Fibroblast of lung (primary cell): ENCODE results near the gene CSTF2T. TPM values are rescaled to one million over a fixed set of nuclear protein-coding genes. Genes with fewer than 3 reads are reported as not detected.
A peak's percentile ranks its signal among the peaks of the same experiment; 100 is the strongest.

Experiments
- DNase-seq, 2 donors: peaks; one replicate each; pipeline versions ENCODE4 v3.0.0 to v3.0.0-alpha.2; 2010; ENCODE audit warnings: low read depth in 2 of 2
- H2AFZ ChIP-seq: 2 replicates; pipeline ENCODE4 v1.5.1; 2012; ENCODE audit warnings: low read length, control low read depth, inconsistent platforms
- H3K27ac ChIP-seq: 2 replicates; pipeline ENCODE4 v1.5.1; 2011; ENCODE audit warnings: low read length, control low read depth; ENCODE audit not compliant: insufficient read depth
- H3K27me3 ChIP-seq: 2 replicates; pipeline ENCODE4 v1.5.1; 2011; ENCODE audit warnings: mild to moderate bottlenecking, low read length; ENCODE audit not compliant: control insufficient read depth, insufficient read depth
- H3K36me3 ChIP-seq: 2 replicates; pipeline ENCODE4 v1.5.1; 2011; ENCODE audit warnings: low read length; ENCODE audit not compliant: control insufficient read depth, insufficient read depth
- H3K4me1 ChIP-seq: 2 replicates; pipeline ENCODE4 v1.5.1; 2011; ENCODE audit warnings: low read length; ENCODE audit not compliant: control insufficient read depth, insufficient read depth; ENCODE audit errors: extremely low read depth
- H3K4me2 ChIP-seq: 2 replicates; pipeline ENCODE4 v1.5.1; 2011; ENCODE audit warnings: low read length, control low read depth; ENCODE audit not compliant: insufficient read depth; ENCODE audit errors: extremely low read depth
- H3K4me3 ChIP-seq, 4 experiments: fragments of 200-600 bp in 1 of 4; sonication (generic) in 1 of 4; replicated peaks in 1 of 4; 2 replicates each; pipeline ENCODE4 v1.5.1; 2011 to 2016; ENCODE audit warnings: low read length in 4 of 4, low read depth in 3 of 4, mild to moderate bottlenecking in 3 of 4, control low read depth in 2 of 4, inconsistent platforms in 1 of 4, mixed read lengths in 1 of 4; ENCODE audit not compliant: insufficient read depth in 1 of 4; ENCODE audit errors: control extremely low read depth in 1 of 4
- H3K79me2 ChIP-seq: 2 replicates; pipeline ENCODE4 v1.5.1; 2012; ENCODE audit warnings: mild to moderate bottlenecking, low read length, inconsistent platforms; ENCODE audit not compliant: control insufficient read depth, insufficient read depth
- H3K9ac ChIP-seq: 2 replicates; pipeline ENCODE4 v1.5.1; 2011; ENCODE audit warnings: mild to moderate bottlenecking, low read length, control low read depth; ENCODE audit not compliant: insufficient read depth
- H3K9me3 ChIP-seq: 2 replicates; pipeline ENCODE4 v1.5.1; 2012; ENCODE audit warnings: low read depth, low read length; ENCODE audit not compliant: control insufficient read depth, insufficient read depth
- H4K20me1 ChIP-seq: 2 replicates; pipeline ENCODE4 v1.5.1; 2011; ENCODE audit warnings: low read length; ENCODE audit not compliant: control insufficient read depth, insufficient read depth; ENCODE audit errors: extremely low read depth
- EZH2 ChIP-seq: IDR thresholded peaks from 2 replicates; pipeline ENCODE4 v1.5.1; 2012; ENCODE audit warnings: low read length, control low read depth, mild to moderate bottlenecking; ENCODE audit errors: missing control alignments
- polyA plus RNA-seq, 2 donors: library from polyadenylated mRNA; depleted of rRNA in 1 of 2; stranded (reverse) in 1 of 2; unstranded in 1 of 2; fragments of >200 nt; gene quantifications; 2 replicates each; pipeline ENCODE4 v1.2.1, GENCODE V29; 2011 to 2012; ENCODE audit warnings: missing spikeins in 1 of 2
- total RNA-seq: library from RNA; depleted of rRNA; stranded (reverse); fragments of >200 nt; gene quantifications from 2 replicates; pipeline ENCODE4 v1.2.1, GENCODE V29; 2014
- TF ChIP-seq, protein P1 (sequence below), 2 donors: IDR thresholded peaks in 1 of 2; conservative IDR thresholded peaks in 1 of 2; 1 replicate in 1 of 2; 2 replicates in 1 of 2; pipeline ENCODE4 v1.5.1; 2011 to 2012; ENCODE audit warnings: low read length in 2 of 2, control low read depth in 1 of 2, inconsistent platforms in 1 of 2, low read depth in 1 of 2, mild to moderate bottlenecking in 1 of 2

CSTF2T gene
- total and polyA plus RNA-seq, 2 donors (not counting 1 experiment from before 2014, with no cell fraction given) = 5.9 to 14.9 TPM

- Histone ChIP-seq H4K20me1 (no peaks in the 10 kb centered on the region), H3K9me3 (no peaks in the 10 kb centered on the region), H3K4me3 (no peak overlapping the region), H3K79me2 (no peaks in the 10 kb centered on the region), H3K4me1 (no peaks in the 10 kb centered on the region), H3K36me3 (no peaks in the 10 kb centered on the region), H3K9ac (no peak overlapping the region), H3K27ac (no peak overlapping the region), H2AFZ (no peak overlapping the region), H3K27me3 (no peaks in the 10 kb centered on the region), H3K4me2 (no peak overlapping the region)
- TF ChIP-seq EZH2 = no peak
- TF ChIP-seq, protein P1, sequence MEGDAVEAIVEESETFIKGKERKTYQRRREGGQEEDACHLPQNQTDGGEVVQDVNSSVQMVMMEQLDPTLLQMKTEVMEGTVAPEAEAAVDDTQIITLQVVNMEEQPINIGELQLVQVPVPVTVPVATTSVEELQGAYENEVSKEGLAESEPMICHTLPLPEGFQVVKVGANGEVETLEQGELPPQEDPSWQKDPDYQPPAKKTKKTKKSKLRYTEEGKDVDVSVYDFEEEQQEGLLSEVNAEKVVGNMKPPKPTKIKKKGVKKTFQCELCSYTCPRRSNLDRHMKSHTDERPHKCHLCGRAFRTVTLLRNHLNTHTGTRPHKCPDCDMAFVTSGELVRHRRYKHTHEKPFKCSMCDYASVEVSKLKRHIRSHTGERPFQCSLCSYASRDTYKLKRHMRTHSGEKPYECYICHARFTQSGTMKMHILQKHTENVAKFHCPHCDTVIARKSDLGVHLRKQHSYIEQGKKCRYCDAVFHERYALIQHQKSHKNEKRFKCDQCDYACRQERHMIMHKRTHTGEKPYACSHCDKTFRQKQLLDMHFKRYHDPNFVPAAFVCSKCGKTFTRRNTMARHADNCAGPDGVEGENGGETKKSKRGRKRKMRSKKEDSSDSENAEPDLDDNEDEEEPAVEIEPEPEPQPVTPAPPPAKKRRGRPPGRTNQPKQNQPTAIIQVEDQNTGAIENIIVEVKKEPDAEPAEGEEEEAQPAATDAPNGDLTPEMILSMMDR (conservative IDR thresholded peaks at IDR 0.05 in 1 of 2, IDR thresholded peaks at IDR 0.05 in 1 of 2; ENCODE audit: low read depth in 1 of 2, low read length in 2 of 2) = no peak
- peak in 1 of 2 donors; percentile 65 for DNase-seq
Observed at GRCh38 chr10:51653025-51653424, 46.4 kb downstream of the CSTF2T start.

- Histone ChIP-seq H3K79me2 (no peaks in the 10 kb centered on the region), H4K20me1 (no peaks in the 10 kb centered on the region), H3K36me3 (no peaks in the 10 kb centered on the region), H3K27me3 (no peaks in the 10 kb centered on the region), H3K27ac (no peak overlapping the region), H3K4me3 (no peak overlapping the region), H2AFZ (no peak overlapping the region), H3K9me3 (no peaks in the 10 kb centered on the region), H3K4me2 (no peak overlapping the region), H3K4me1 (no peaks in the 10 kb centered on the region), H3K9ac (no peak overlapping the region)
- DNase-seq = peak; percentile 9 to 31
- TF ChIP-seq EZH2 = no peak
- TF ChIP-seq, protein P1 (conservative IDR thresholded peaks at IDR 0.05 in 1 of 2, IDR thresholded peaks at IDR 0.05 in 1 of 2; ENCODE audit: low read depth in 1 of 2, low read length in 2 of 2) = no peak
Observed at GRCh38 chr10:51651063-51651462, 48.3 kb downstream of the CSTF2T start.

GRCh38 chr10:51649064-51649463, 50.3 kb downstream of the CSTF2T start:
- TF ChIP-seq EZH2 = no peak
- TF ChIP-seq, protein P1 (conservative IDR thresholded peaks at IDR 0.05 in 1 of 2, IDR thresholded peaks at IDR 0.05 in 1 of 2; ENCODE audit: low read depth in 1 of 2, low read length in 2 of 2) = no peak
- Histone ChIP-seq H3K36me3 (no peaks in the 10 kb centered on the region), H3K4me2 (no peak overlapping the region), H3K27ac (no peak overlapping the region), H3K4me3 (no peak overlapping the region), H3K79me2 (no peaks in the 10 kb centered on the region), H3K9ac (no peak overlapping the region), H4K20me1 (no peaks in the 10 kb centered on the region), H3K9me3 (no peaks in the 10 kb centered on the region), H3K4me1 (no peaks in the 10 kb centered on the region), H3K27me3 (no peaks in the 10 kb centered on the region), H2AFZ (no peak overlapping the region)
- peak; percentile 1 to 36 for DNase-seq
